DND-41 (cell line): ENCODE measurements around the gene EHBP1.

Source experiments
- CTCF ChIP-seq: IDR thresholded peaks from 2 replicates; pipeline ENCODE4 v1.5.1; 2012; ENCODE audit warnings: borderline replicate concordance, low read length, moderate library complexity, mild to moderate bottlenecking; ENCODE audit not compliant: poor library complexity, severe bottlenecking; ENCODE audit errors: extremely low read depth
- EZH2 ChIP-seq: IDR thresholded peaks from 3 replicates; pipeline ENCODE4 v1.6.1; 2012; ENCODE audit warnings: borderline replicate concordance, low read depth, mild to moderate bottlenecking, moderate library complexity, low read length, inconsistent platforms; ENCODE audit not compliant: severe bottlenecking

- TF ChIP-seq CTCF: no peak
- TF ChIP-seq EZH2: no peak
Observed at GRCh38 chr2:62669180-62669579, 36.3 kb upstream of the EHBP1 start.
